GM18502 (cell line): Measurements from ENCODE around the gene PCSK2.

Experiments
- ATAC-seq: cut with Tn5 transposase; IDR thresholded peaks from one replicate; pipeline ENCODE4 v1.9.1; 2021; ENCODE audit warnings: mild to moderate bottlenecking; ENCODE audit not compliant: unreplicated experiment, poor library complexity

PCSK2 gene

GRCh38 chr20:17439616-17440296, 212.9 kb downstream of the PCSK2 start:
- ATAC-seq, result no peak

- no peak for ATAC-seq
These were observed 214.9 kb downstream of the PCSK2 start for GRCh38 chr20:17441745-17442144.

- ATAC-seq, result no peak
These were observed 215.7 kb downstream of the PCSK2 start for GRCh38 chr20:17442588-17442987.

GRCh38 chr20:17443131-17443858, 216.5 kb downstream of the PCSK2 start:
- ATAC-seq, result no peak

GRCh38 chr20:17444091-17444490, 217.3 kb downstream of the PCSK2 start:
- ATAC-seq, result no peak

GRCh38 chr20:17445543-17445942, 218.7 kb downstream of the PCSK2 start:
- no peak for ATAC-seq

- no peak for ATAC-seq
These were observed 219.3 kb downstream of the PCSK2 start for GRCh38 chr20:17446171-17446570.

- ATAC-seq, result no peak
These were observed 221.2 kb downstream of the PCSK2 start for GRCh38 chr20:17448071-17448470.

GRCh38 chr20:17449031-17449430, 222.2 kb downstream of the PCSK2 start:
- ATAC-seq, result no peak

- ATAC-seq, result no peak
These were observed 225.6 kb downstream of the PCSK2 start for GRCh38 chr20:17452441-17452840.

- no peak for ATAC-seq
These were observed 226.8 kb downstream of the PCSK2 start for GRCh38 chr20:17453592-17453991.

- no peak for ATAC-seq
These were observed 229.4 kb downstream of the PCSK2 start for GRCh38 chr20:17456279-17456678.

- no peak for ATAC-seq
These were observed 230.2 kb downstream of the PCSK2 start for GRCh38 chr20:17457079-17457478.

GRCh38 chr20:17457588-17458190, 230.8 kb downstream of the PCSK2 start:
- no peak for ATAC-seq

- no peak for ATAC-seq
These were observed 233.3 kb downstream of the PCSK2 start for GRCh38 chr20:17460119-17460518.

GRCh38 chr20:17461941-17462340, 235.1 kb downstream of the PCSK2 start:
- ATAC-seq, result no peak

- no peak for ATAC-seq
These were observed 236.9 kb downstream of the PCSK2 start for GRCh38 chr20:17463711-17464110.

- ATAC-seq, result no peak
These were observed 238.4 kb downstream of the PCSK2 start for GRCh38 chr20:17465236-17465635.

GRCh38 chr20:17466641-17467040, 239.8 kb downstream of the PCSK2 start:
- no peak for ATAC-seq

GRCh38 chr20:17467120-17467655, 240.3 kb downstream of the PCSK2 start:
- ATAC-seq, result no peak
